Measurements from ENCODE around the gene SYNGAP1.

SYNGAP1 gene

GRCh38 chr6:33405386-33405940, 14.4 kb upstream of the SYNGAP1 start:
- FAIRE-seq, result no peak

- no peak for FAIRE-seq
These were observed 13.7 kb upstream of the SYNGAP1 start for GRCh38 chr6:33406126-33406525.

- peak; percentile 62 for FAIRE-seq
These were observed 12.6 kb upstream of the SYNGAP1 start for GRCh38 chr6:33407132-33407718.

- FAIRE-seq, result no peak
These were observed 9.7 kb upstream of the SYNGAP1 start for GRCh38 chr6:33410050-33410710.

- FAIRE-seq, result no peak
These were observed 8.9 kb upstream of the SYNGAP1 start, which contains the start of gene PHF1 for GRCh38 chr6:33410711-33411631. Gene PHF1, plus strand, starts transcription at chr6:33411014. Its CDS starts 1,250 bp downstream, at chr6:33412264.

GRCh38 chr6:33411632-33412005, 8.2 kb upstream of the SYNGAP1 start:
- no peak for FAIRE-seq

GRCh38 chr6:33412140-33413009, 7.5 kb upstream of the SYNGAP1 start:
- no peak for FAIRE-seq

- no peak for FAIRE-seq
These were observed 6.4 kb upstream of the SYNGAP1 start for GRCh38 chr6:33413241-33414120.

- no peak for FAIRE-seq
These were observed 5.1 kb upstream of the SYNGAP1 start for GRCh38 chr6:33414592-33415271.

GRCh38 chr6:33415831-33416230, 4.0 kb upstream of the SYNGAP1 start:
- no peak for FAIRE-seq

GRCh38 chr6:33416386-33417127, 3.3 kb upstream of the SYNGAP1 start:
- no peak for FAIRE-seq

- no peak for FAIRE-seq
These were observed 2.5 kb upstream of the SYNGAP1 start for GRCh38 chr6:33417128-33417902.

- FAIRE-seq, result peak; percentile 96
These were observed 1.8 kb upstream of the SYNGAP1 start, which contains the start of gene CUTA for GRCh38 chr6:33417903-33418689. Gene CUTA, minus strand, starts transcription at chr6:33418107. Its CDS starts 107 bp downstream, at chr6:33418000.

- no peak for FAIRE-seq
These were observed 1.1 kb upstream of the SYNGAP1 start for GRCh38 chr6:33418690-33419291.

GRCh38 chr6:33420491-33421343, 852 bp downstream of the SYNGAP1 start:
- FAIRE-seq, result no peak

GRCh38 chr6:33421344-33421643, 1.4 kb downstream of the SYNGAP1 start:
- FAIRE-seq, result no peak

- no peak for FAIRE-seq
These were observed 3.9 kb downstream of the SYNGAP1 start for GRCh38 chr6:33423777-33424176.

Measured in TTC549 (cell line).